Measurements from ENCODE around the gene BDKRB1.

GRCh38 chr14:96231056-96231455 lies 25.0 kb upstream of the BDKRB1 start:
- TF ChIP-seq CTCF (IDR thresholded peaks at IDR 0.05) (no peak), POLR2AphosphoS5 (IDR thresholded peaks at IDR 0.05; ENCODE audit: low read depth, low read length) (no peak)
